ENCODE results near the gene COL26A1.
"Not testable (repeated sequence)": the region's sequence is repeated elsewhere in the genome, so short reads cannot be mapped to it uniquely, and the experiment has no call there.

Gene COL26A1

DNA sequence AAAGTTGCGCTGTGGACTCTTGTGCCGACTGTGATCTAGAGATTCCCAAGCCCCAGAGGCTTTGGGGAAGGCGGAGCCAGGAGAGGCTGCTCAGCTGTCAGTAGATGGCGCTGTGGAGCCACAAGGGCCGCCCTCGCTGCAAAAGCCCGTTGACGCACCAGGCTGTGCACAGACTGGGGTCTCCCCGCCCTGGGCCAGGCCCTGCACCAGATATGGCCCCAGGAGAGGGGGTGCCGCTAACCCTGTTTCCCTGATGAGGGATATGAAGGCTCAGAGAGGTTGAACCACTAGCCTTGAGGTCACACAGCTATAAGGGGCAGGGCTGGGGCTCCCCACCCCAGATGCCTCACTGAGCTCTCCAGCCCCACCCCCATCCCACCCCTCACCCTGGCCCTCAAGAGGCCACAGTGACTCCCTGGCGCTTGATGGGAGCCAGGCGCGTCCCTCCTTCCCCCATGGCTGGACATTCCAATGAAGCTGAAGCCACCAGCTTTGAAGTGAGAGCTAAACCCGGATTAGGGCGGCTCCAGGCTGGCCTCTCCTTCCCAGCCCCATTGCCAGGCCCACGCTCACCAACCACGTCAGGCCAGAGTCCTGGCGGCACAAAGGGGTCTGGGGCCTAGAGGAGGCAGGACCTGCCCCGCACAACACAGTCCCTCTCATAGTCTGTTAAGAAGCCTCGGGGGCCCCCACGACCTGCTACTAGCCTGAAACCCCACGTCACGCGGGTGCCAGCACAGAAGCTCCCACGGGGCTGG is 240.0 kb downstream of the COL26A1 start:
- peak; percentile 95 for DNase-seq

DNA sequence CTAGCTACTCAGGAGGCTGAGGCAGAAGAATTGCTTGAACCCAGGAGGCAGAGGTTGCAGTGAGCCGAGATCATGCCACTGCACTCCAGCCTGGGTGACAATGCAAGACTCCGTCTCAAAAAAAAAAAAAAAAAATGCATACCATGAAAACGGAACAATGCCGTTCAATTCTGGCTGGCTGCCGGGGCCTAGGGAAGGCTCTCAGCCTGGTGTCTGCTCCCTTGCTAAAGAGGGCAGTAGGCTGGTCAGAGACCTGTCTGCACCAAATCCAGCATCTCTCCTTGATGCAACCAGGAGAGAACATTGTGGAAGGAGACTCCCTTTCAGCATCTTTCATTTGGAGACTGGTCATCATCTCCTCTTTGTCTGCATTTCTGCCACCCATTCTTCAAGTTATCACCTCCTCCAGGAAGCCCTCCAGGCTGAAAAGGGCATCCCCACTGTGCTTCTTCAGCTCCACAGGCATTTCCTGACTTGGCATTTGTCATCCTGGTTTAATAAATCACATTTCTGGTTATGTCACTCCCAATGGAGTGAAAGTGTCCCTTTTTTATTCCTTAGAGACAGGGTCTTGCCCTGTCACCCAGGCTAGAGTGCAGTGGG is 241.8 kb downstream of the COL26A1 start:
- no peak for DNase-seq

DNA sequence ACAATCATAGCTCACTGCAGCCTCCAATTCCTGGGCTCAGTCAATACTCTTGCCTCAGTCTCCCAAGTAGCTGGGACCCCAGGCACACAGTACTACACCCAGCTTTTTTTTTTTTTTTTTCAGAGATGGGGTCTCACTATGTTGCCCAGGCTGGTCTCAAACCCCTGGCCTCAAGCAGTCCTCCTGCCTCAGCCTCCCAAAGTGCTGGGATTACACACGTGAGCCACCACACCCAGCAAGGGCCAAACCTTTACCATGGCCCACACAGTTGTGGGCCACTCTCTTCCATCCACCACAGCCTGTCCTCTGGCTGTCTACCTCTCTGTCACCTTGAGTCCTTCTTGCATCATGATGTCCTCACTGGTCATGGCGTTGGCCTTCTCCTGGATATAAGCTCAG is 242.3 kb downstream of the COL26A1 start:
- not testable (repeated sequence) for DNase-seq

DNA sequence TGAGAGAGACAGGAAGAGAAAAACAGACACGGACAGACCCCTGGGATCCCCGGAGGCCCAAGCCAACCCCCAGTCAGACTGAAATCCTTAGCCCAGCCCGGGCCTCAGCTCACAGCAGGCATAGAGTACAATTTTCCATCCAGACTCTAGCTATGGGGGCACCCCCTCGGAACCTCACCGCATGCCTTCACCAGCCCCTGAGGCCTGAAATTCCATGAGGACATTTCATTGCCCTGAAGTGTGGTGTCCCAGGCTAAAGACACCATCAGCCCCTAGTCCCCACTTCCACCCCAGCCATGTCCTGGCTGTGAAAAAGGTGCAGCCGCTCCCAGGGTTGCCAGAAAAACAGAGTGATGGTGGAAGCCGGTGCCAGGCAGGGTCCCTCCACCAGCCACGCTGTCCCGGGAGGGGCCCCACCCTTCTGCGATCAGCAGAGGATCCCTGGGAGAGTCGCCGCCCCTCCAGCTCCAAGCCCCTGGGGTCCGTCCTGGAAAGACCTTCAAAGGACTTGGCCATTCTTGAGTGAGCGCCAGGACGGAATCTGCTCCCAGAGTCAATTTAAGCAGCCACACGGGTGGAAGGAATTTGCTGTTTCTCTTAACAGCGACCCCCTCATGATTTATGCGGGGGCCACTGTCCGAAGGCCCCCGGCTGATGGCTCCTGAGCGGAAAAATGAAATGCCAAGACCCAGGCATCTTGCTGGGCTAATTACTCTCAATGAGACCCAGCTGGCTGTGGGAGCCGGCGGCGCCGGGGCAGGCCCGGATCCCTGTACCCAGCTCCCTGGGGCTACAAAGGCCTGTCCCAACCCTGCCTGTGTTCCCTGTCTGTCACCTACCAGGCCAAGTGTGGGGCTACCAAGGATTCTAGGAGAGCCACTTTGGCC is 243.2 kb downstream of the COL26A1 start:
- no peak for DNase-seq

DNA sequence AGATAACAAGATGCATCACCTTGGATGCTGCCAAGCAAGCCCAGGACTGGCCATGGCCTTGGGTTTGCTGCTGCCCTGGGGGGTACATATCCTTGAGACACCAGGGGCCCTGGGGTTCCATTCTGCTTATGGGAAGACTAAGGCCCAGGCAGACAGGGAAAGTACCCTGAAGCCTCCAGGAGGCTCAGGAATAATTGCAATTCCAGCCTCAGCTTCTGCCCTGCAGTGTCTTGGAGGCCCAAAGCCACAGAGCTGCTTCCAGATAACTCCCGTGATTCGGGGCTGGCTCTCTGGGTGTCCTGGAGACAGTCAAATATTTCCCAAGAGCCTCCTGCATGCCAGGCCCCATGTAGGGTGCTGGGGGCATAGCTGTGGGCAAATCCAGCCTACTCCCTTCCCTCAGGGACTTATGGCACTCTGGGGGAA is 243.8 kb downstream of the COL26A1 start:
- DNase-seq: no peak
